Activated CD8-positive, alpha-beta memory T cell treated with anti-CD3 and anti-CD28 coated beads for 4 hours (primary cell): ENCODE data around the gene SLC9A2.

Experiments used
- DNase-seq, 2 donors: peaks; one replicate each; pipeline ENCODE4 v3.0.0-alpha.2; 2020; ENCODE audit warnings: low read depth in 2 of 2

The SLC9A2 gene

DNA sequence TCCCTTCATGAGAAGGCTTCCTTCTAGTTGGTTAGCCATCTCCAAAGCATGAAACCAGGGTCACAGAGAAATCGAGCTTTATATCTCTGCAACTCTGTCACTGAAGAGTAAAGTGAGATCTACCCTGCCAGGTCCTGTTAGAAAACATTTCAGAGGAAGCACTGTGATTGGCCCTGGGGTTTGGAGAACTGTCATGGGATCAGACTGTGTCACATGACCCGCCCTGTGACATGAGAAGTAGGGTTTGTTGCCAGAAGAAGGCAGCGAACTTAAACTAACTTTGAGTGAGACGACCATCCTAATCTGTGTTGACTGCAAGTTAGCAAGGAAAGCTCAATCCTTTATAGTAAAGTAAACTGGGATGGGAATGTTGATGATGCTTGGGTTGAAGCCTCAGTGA, 55.5 kb downstream of the SLC9A2 start:
- no peak for DNase-seq

GRCh38 chr2:102677244-102678215, 58.2 kb downstream of the SLC9A2 start:
- DNase-seq, result no peak

DNA sequence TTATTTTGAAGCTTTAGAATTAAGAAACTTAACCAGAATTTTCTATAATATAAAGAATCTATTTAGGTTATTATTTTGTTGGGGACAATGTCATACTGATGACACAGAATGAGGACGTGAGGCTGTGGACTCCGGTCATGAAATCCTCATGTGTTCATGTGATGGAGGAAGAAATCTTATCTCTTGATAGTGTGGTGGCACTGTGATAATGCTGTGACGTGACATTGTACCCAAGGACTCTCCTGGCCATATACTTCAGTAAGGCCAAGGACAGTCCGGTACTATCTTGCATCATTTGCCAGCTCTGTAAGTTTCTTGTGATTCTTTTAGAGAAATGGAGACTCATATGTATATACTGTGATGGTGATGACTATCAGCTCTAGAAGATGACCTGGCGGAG, 59.1 kb downstream of the SLC9A2 start:
- no peak for DNase-seq

DNA sequence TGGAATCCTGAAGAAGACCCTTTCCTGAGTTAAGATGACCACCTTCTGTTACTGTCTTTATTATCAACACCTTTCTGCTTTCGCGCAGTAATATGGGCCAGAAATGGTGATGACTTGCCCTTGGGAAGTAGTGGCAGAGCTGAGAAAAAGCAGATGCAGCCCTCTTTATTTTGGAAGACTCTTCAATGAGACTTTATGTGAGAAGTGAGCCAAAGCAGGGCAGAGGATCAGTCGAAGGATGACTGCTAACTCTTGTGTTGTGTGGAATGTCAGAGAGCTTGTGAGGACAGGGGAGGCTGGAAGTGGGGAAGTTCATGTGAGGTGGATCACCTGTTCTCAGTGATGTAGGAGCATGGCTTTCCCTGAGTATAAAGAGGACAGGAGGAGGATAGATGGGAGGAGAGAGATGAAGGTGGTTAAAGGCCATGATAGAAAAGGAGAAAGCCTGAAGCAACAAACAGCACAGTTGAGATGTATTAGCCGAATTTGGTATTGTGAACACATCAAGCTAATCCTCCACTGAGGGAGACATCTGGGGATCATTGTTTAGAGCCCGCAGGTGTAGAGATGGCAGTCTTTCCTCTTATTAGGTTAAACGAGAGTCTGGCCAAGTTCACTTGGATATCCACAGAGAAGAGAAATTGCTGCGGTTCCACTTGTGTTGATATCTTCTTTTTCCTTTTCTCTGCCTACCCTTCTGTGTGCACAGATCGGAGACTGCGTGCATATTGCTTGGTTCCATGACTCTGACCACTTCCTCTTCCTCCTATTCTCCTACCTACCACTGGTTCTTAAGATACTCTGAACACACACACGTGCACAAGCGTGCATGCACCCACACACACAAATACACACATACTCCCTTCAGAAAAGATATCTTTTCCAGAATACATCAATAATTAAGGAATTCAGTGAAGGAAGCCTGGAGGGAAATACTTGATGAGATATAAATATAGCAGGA, 67.4 kb downstream of the SLC9A2 start:
- no peak for DNase-seq

- no peak for DNase-seq
Measured at GRCh38 chr2:102690012-102690411, 70.7 kb downstream of the SLC9A2 start.

DNA sequence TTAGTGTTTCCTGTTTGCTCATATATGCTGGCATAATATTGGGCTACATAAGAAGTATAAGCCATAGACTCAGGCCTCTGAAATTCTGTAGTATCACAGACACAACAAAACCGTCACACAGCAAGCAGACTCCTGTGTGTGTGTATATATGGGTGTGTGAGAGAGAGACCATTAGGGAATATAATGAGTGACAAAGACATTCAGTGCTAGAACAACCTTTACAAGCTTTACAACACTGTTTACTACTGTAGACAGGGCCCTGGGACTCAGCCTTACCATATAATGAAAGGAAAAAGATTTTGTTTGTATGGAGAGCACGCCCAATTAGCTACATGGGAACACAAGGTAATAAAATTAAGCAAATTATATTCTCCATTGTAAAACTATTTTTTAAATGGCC, 77.1 kb downstream of the SLC9A2 start:
- DNase-seq, result no peak

DNA sequence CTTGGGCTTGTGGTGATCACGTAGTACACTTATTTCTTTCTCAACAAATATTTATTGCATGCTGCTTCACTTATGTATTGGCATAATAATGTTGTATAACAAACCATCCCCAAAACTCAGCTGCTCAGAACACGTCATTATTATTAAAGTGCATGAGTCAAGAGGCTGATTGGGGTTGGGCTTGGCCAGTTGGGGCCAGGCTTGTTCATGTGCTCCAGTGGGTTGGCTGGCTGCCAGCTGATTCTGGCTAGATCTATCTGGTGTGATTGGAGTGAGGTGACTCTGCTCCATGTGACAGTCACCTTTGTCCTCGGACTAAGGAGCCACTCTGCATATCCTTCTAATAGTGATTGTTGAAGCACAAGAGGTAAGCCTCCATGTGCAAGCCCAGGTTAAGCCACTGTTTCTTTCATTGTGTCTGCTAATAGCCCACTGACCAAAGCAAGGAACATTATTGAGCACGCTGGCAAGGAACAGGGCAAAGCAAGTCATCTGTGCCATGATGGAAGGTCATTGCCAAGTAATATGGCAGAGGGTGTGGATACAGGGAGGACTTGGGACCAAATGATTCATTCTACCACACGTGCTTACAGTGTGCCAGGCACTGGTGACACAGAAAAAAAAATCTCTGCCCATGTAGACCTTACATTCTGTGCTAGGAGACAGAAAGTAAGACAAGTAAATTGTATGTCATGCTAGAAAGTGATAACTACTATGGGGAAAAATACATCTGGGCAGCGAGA, 79.2 kb downstream of the SLC9A2 start:
- no peak for DNase-seq

GRCh38 chr2:102703305-102703704, 84.0 kb downstream of the SLC9A2 start:
- no peak for DNase-seq

- DNase-seq, result no peak
Measured at GRCh38 chr2:102703748-102704147, 84.4 kb downstream of the SLC9A2 start.

GRCh38 chr2:102704531-102704930, 85.2 kb downstream of the SLC9A2 start:
- DNase-seq, result no peak

- DNase-seq, result no peak
Measured at GRCh38 chr2:102707796-102708695, 88.7 kb downstream of the SLC9A2 start.

- DNase-seq, result no peak
Measured at GRCh38 chr2:102708847-102709559, 89.7 kb downstream of the SLC9A2 start.

- DNase-seq, result no peak
Measured at GRCh38 chr2:102717308-102718018, 98.1 kb downstream of the SLC9A2 start.

DNA sequence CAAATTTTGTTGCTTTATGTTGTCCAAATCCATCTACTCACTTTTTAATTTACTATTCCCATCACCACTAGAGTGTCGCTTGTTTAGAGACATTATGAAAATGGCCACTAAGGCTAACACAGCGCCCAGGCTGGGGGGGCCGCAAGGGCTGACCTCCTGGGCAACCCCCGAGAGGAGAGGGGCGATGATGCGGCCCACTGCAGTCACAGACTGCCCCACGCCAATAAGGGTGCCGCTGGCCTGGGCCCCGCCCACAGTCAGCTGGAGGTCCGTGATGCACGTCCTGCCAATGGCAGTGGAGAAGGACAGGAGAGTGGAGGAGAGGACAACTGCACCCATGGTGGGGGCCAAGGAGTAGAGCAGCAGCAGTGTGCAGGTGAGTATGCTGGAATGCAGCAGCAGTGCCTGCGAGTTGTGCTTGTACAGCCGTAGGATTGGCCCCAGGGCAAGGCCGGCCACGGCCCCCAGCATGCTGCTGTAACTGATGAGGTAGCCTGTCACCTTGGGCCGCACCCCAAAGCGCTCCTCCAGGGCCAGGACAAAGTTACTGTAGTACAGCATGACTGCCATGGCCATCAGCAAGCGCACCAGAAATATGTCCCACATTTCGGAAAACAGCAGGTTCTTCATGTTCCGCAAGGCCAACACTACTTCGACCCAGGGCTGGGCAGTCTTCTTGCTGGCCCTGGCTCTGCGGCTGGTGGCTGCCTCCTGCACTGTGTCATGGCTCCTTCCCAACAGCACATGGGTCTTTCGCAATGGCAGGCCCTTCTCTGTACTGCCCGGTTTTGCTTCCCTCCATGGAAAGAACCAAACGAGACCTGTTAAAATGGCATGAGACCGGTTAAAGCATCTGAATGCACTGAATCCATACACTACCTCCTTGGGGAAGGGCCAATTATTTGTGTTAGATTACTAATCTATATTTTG, 99.3 kb downstream of the SLC9A2 start:
- DNase-seq, result no peak

DNA sequence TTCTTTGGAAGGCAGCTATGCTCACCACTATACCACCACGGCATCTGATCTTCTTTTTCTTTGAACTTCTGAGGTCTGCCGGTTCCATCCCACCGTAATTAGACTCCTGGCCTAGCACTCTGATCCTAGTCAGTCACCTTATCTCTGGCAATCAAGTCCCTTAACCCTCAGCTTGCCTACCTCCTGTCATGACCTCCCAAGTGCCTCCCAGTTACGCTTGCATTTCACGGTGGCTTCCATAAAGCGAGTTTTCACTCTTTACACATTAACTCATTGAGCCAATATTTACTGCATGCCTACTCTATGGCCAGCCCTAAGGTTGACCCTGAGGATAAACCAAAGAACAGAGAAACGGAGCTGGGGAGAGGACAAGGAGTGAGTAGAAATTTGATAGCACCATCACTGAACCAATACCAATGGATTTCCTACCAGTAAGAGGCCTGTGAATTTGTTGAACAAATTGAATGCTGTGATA, 104.7 kb downstream of the SLC9A2 start:
- DNase-seq, result no peak

DNA sequence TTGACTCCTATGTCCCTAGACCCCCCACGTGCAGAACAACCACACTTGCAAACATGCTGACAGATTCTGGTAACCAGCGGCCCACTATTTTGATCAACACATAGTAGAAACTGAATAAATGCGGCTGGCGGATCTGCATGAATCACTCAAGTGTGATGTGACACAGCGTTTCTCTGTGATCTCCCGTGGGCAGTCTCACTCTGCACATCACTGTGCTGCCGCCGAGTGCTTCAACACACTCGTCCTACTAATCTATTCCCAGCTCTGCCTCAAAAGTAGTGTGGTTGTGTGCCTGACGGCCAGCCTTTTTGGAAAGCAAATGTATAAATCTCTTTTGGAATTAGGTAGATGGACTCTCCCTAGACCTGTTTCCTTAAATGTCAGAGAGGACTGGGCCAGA, 105.2 kb downstream of the SLC9A2 start:
- no peak for DNase-seq

DNA sequence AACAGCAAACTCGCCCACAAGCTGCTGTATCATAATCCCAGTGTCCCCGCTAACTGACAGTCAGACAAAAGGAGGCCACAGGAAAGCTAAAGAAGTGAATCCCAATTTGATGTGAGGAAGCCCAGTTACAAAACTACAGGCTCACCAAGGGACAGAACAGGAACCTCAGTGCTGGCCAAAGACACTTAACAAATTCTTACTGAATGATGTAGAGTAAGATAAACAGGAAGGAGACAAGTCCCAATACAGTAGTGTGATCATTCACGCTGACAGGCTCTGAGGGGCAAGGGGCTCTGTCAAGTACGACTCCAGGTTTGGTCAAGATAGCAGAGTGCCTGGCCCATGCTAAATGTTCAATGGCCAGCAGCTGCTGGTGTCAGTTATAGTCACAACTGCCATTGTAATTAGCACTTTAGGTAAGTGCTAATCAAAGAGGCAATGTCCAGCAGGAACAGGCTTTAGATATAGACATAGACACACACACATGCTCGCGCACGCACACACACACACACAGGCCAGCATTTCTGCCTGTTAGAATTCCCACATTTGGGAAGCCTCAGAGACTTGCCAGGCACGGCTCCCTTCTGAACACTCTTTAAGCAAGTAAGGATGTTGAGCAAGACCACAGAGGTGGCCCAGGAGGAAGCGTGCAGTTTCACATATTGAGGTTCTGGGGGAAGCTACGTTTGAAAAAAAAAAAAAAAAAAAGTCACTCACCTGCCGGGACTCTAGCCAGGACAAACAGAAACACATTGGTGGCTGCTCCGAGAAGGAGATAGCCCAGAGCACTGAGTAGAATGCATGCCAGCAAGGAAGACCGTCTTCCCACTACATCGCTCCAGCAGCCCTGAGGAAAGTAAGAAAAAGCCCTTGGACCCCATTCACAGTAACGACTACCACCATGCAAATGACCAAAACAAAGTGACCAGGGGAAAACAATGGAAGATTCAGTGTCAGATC, 107.1 kb downstream of the SLC9A2 start:
- DNase-seq, result no peak
